Omental fat pad (tissue), 4 donors: ENCODE data around the gene MYO9B. TPM values are rescaled to one million over a fixed set of nuclear protein-coding genes. Genes with fewer than 3 reads are reported as not detected.

Source experiments
- ATAC-seq: fragments of 150-250 bp; one replicate; pipeline ENCODE4 v1.9.1; 2016; ENCODE audit warnings: mild to moderate bottlenecking, moderate library complexity; ENCODE audit not compliant: low FRiP score
- DNase-seq: peaks from one replicate; pipeline ENCODE4 v3.0.0-alpha.2; 2019; ENCODE audit warnings: low spot score
- total RNA-seq, 4 donors: library from RNA; depleted of rRNA; stranded (reverse); fragments of >200 nt; gene quantifications; one replicate each; pipeline ENCODE4 v1.1.0, GENCODE V29; 2016
- TF ChIP-seq, protein P1 (sequence below), 3 donors: fragments of 450-650 bp; IDR thresholded peaks; one replicate each; pipeline ENCODE4 v1.5.1; 2016 to 2017; ENCODE audit warnings: antibody characterized with exemption in 3 of 3, mild to moderate bottlenecking in 3 of 3, moderate library complexity in 2 of 3

The MYO9B gene
- total RNA-seq, 4 donors from 2014 or later, result 52.7 to 149 (median 85.7) TPM

GRCh38 chr19:17145546-17146497 lies 70.2 kb downstream of the MYO9B start:
- TF ChIP-seq, protein P1, sequence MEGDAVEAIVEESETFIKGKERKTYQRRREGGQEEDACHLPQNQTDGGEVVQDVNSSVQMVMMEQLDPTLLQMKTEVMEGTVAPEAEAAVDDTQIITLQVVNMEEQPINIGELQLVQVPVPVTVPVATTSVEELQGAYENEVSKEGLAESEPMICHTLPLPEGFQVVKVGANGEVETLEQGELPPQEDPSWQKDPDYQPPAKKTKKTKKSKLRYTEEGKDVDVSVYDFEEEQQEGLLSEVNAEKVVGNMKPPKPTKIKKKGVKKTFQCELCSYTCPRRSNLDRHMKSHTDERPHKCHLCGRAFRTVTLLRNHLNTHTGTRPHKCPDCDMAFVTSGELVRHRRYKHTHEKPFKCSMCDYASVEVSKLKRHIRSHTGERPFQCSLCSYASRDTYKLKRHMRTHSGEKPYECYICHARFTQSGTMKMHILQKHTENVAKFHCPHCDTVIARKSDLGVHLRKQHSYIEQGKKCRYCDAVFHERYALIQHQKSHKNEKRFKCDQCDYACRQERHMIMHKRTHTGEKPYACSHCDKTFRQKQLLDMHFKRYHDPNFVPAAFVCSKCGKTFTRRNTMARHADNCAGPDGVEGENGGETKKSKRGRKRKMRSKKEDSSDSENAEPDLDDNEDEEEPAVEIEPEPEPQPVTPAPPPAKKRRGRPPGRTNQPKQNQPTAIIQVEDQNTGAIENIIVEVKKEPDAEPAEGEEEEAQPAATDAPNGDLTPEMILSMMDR (IDR thresholded peaks at IDR 0.05), result no peak
- DNase-seq, result no peak
- ATAC-seq, result no peak

GRCh38 chr19:17148130-17148529 lies 72.6 kb downstream of the MYO9B start:
- no peak for DNase-seq
- no peak for ATAC-seq
- TF ChIP-seq, protein P1 (IDR thresholded peaks at IDR 0.05), result no peak

- TF ChIP-seq, protein P1 (IDR thresholded peaks at IDR 0.05), result no peak
- DNase-seq (no peak), ATAC-seq (no peak)
Observed at GRCh38 chr19:17149393-17150135, 74.0 kb downstream of the MYO9B start.

- ATAC-seq (no peak), DNase-seq (no peak)
- TF ChIP-seq, protein P1 (IDR thresholded peaks at IDR 0.05), result no peak
Observed at GRCh38 chr19:17153996-17154395, 78.4 kb downstream of the MYO9B start.

GRCh38 chr19:17155251-17155650 lies 79.7 kb downstream of the MYO9B start:
- TF ChIP-seq, protein P1 (IDR thresholded peaks at IDR 0.05), result no peak
- ATAC-seq, result no peak

DNA sequence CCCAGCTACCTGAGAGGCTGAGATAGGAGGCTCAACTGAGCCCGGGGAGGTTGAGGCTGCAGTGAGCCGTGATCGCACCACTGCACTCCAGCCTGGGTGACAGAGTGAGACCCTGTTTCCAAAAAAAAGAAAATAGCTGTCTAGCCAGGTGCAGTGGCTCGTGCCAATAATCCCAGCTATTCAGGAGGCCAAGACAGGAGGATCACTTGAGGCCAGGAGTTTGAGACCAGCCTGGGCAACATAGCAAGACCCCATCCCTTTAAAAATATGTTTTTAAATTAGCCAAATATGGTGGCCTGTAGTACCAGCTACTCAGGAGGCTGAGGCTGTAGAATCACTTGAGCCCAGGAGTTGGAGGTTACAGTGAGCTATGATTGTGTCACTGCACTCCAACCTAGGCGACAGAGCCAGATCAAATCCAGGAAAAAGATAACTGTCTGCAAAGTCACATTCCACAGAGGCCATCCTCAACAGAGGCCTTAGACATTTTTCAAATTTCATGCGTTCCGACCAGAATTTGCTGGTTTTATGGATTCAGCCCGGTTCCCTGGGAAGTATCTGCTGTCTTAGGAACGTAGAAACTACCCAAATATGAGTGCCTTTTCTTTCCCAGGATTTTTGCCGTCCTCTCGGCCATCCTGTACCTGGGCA lies 80.8 kb downstream of the MYO9B start:
- DNase-seq (no peak), ATAC-seq (no peak)
- TF ChIP-seq, protein P1 (IDR thresholded peaks at IDR 0.05), result no peak

More at GRCh38 chr19:17155251-17155650, 79.7 kb downstream of the MYO9B start:
- DNase-seq, result no peak
